K562 (cell line): ENCODE measurements around the gene KIF7. TPM values are rescaled to one million over a fixed set of nuclear protein-coding genes. Genes with fewer than 3 reads are reported as not detected.

Experiments
- HMG20B ChIP-seq: fragments of 250-450 bp; sonication (Bioruptor Pico); IDR thresholded peaks from 2 replicates; pipeline ENCODE4 v1.5.0; 2021; ENCODE audit warnings: mild to moderate bottlenecking
- POLR2AphosphoS5 ChIP-seq: IDR thresholded peaks from 2 replicates; pipeline ENCODE4 v1.6.1; 2011; ENCODE audit warnings: mild to moderate bottlenecking, low read depth, low read length, moderate library complexity; ENCODE audit not compliant: control insufficient read depth, insufficient read depth
- polyA plus RNA-seq, 8 experiments: library from polyadenylated mRNA; depleted of rRNA in 4 of 8; stranded (reverse) in 5 of 8; unstranded in 3 of 8; fragments of >200 nt; fragmentation: Nextera tagmentation in 2 of 8; fragmentation: Illumina TruSeq in 1 of 8; extraction: Ambion mirVana in 2 of 8; extraction: Trizol in 1 of 8; gene quantifications; 2 replicates each; pipeline versions ENCODE4 v1.2.1 to v1.2.3, GENCODE V29; 2011 to 2014; ENCODE audit warnings: inconsistent platforms in 1 of 8, missing spikeins in 1 of 8
- total RNA-seq, 7 experiments: library from RNA; depleted of rRNA in 6 of 7; stranded (reverse); fragments of >200 nt in 6 of 7; fragmentation: Illumina TruSeq in 2 of 7; extraction: Trizol in 2 of 7; gene quantifications; 2 replicates each; pipeline versions ENCODE4 v1.2.1 to v1.2.3, GENCODE V29; 2011 to 2021; ENCODE audit warnings: low replicate concordance in 1 of 7
- TF ChIP-seq, protein P1 (sequence below): fragments of 250-450 bp; sonication (Bioruptor Pico); IDR thresholded peaks from 2 replicates; pipeline ENCODE4 v1.4.0; 2020
- TF ChIP-seq, protein P2 (sequence below): sonication (generic); formaldehyde crosslinking; IDR thresholded peaks from 2 replicates; pipeline ENCODE4 v1.8.1; 2023; ENCODE audit warnings: mild to moderate bottlenecking, missing genetic modification reagents, moderate library complexity

The KIF7 gene
- total and polyA plus RNA-seq, 9 of the 15 experiments (the other 6 are each of a cell fraction or from before 2014, with no cell fraction given) = 0.04 to 2.0 (median 0.58) TPM

DNA sequence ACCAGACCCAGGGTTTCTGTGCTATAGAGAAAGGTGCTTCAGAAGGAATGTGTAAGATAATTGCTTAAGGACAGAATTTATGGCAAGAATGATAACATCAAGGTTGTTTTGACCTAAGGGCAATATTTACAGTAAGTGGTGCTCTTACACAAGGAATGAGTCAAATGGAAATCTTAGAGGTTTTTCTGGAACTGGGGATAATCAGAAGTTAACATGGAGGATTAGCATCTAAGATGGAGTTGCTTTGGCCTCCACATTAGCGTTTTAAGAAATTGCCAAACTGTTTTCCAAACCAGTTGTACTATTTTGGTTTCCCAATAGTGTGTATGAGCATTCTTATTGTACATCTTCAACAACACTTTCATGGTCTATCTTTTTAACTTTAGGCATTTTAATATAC is 38.4 kb upstream of the KIF7 start (continued):
- TF ChIP-seq, protein P1, sequence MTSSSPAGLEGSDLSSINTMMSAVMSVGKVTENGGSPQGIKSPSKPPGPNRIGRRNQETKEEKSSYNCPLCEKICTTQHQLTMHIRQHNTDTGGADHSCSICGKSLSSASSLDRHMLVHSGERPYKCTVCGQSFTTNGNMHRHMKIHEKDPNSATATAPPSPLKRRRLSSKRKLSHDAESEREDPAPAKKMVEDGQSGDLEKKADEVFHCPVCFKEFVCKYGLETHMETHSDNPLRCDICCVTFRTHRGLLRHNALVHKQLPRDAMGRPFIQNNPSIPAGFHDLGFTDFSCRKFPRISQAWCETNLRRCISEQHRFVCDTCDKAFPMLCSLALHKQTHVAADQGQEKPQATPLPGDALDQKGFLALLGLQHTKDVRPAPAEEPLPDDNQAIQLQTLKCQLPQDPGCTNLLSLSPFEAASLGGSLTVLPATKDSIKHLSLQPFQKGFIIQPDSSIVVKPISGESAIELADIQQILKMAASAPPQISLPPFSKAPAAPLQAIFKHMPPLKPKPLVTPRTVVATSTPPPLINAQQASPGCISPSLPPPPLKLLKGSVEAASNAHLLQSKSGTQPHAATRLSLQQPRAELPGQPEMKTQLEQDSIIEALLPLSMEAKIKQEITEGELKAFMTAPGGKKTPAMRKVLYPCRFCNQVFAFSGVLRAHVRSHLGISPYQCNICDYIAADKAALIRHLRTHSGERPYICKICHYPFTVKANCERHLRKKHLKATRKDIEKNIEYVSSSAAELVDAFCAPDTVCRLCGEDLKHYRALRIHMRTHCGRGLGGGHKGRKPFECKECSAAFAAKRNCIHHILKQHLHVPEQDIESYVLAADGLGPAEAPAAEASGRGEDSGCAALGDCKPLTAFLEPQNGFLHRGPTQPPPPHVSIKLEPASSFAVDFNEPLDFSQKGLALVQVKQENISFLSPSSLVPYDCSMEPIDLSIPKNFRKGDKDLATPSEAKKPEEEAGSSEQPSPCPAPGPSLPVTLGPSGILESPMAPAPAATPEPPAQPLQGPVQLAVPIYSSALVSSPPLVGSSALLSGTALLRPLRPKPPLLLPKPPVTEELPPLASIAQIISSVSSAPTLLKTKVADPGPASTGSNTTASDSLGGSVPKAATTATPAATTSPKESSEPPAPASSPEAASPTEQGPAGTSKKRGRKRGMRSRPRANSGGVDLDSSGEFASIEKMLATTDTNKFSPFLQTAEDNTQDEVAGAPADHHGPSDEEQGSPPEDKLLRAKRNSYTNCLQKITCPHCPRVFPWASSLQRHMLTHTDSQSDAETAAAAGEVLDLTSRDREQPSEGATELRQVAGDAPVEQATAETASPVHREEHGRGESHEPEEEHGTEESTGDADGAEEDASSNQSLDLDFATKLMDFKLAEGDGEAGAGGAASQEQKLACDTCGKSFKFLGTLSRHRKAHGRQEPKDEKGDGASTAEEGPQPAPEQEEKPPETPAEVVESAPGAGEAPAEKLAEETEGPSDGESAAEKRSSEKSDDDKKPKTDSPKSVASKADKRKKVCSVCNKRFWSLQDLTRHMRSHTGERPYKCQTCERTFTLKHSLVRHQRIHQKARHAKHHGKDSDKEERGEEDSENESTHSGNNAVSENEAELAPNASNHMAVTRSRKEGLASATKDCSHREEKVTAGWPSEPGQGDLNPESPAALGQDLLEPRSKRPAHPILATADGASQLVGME = no peak
- TF ChIP-seq HMG20B = no peak
- TF ChIP-seq POLR2AphosphoS5 = no peak
- TF ChIP-seq, protein P2, sequence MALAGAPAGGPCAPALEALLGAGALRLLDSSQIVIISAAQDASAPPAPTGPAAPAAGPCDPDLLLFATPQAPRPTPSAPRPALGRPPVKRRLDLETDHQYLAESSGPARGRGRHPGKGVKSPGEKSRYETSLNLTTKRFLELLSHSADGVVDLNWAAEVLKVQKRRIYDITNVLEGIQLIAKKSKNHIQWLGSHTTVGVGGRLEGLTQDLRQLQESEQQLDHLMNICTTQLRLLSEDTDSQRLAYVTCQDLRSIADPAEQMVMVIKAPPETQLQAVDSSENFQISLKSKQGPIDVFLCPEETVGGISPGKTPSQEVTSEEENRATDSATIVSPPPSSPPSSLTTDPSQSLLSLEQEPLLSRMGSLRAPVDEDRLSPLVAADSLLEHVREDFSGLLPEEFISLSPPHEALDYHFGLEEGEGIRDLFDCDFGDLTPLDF (CRISPR knock-in tag) = no peak
